HuH-7.5 (cell line): ENCODE results near the gene ALDH3B2.
A peak's percentile ranks its signal among the peaks of the same experiment; 100 is the strongest.
"Not testable (repeated sequence)": the region's sequence is repeated elsewhere in the genome, so short reads cannot be mapped to it uniquely, and the experiment has no call there.

Source experiments
- DNase-seq: peaks from one replicate; pipeline ENCODE4 v3.0.0; 2011; ENCODE audit warnings: low spot score

ALDH3B2 gene

DNA sequence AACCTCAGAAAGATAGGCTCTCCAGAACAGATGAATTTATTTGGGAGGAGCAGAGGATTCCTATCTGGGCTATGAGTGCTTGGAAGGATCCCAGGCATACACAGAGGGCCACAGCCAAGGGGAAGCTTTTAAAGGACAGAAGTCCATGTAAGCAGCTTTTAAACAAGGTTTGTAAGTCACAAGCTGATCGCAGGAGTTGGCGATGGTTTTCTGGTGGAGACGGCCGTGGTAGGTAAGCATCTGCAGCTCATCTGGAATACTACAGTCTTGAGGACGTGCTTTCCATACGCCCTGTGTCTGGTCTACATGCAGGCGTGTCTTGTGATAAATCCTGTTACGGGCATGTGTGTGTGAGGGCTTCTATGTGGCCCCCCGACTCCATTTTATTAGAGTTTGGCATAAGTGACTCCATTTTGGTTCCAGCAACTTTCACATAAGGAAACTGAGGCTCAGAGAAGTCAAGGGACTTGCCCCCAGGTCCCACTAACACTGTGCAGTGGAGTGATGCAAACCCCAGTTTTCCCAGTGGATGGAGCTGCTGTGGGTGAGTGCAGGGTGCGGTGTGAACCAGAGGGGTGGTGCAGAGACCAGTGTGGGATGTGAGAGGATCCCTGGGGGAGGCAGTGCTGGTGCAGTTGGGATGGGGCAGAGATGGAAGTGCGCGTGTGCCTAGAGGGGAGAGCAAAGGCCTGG lies 12.1 kb downstream of the ALDH3B2 start:
- peak; percentile 27 for DNase-seq

DNA sequence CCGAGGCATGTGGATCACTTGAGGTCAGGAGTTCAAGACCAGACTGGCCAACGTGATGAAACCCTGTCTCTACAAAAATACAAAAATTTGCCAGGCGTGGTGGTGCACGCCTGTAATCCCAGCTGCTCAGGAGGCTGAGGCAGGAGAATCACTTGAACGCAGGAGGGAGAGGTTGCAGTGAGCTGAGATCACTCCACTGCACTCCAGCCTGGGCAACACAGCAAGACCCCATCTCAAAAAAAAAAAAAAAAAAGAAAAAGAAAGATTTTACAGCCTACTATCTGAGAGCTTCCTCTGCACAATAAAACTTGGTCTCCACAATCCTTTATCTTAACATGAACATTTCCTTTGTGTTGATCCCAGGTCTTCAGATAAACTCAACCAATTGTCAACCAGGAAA lies 13.7 kb downstream of the ALDH3B2 start:
- not testable (repeated sequence) for DNase-seq

DNA sequence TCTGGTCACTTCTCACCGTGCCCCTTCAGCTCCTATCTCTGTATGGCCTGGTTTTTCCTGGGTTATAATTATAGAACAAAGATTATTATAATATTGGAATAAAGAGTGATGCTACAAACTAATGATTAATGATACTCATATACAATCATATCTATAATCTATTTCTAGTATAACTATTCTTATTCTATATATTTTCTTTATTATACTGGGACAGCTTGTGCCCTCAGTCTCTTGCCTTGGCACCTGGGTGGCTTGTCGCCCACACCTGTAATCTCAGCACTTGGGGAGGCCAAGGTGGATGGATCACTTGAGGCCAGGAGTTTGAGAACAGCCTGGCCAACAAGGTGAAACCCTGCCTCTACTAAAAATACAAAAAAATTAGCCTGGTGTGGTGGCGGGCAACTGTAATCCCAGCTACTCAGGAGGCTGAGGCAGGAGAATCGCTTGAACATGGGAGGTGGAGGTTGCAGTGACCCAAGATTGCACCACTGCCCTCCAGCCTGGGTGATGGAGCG lies 14.7 kb downstream of the ALDH3B2 start:
- not testable (repeated sequence) for DNase-seq

DNA sequence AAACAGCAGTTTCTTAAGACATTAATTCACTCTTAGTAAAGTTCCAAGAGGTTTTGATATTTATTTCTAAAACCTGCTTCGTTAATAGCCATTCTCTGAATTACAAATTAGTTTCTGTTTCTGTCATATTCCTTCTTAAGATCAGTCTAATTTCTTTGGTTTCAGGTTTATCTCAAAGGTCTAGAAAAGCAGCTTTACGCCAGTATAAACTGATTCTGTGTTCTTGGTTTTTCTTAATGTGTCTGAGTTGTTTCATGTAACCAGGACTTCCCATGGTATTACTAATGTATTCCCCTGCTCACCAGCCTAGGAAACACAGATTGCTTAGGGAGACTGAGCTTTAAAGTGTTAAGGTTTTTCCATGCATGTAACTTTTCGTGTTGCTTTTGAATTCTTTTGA lies 17.1 kb downstream of the ALDH3B2 start:
- DNase-seq: no peak

DNA sequence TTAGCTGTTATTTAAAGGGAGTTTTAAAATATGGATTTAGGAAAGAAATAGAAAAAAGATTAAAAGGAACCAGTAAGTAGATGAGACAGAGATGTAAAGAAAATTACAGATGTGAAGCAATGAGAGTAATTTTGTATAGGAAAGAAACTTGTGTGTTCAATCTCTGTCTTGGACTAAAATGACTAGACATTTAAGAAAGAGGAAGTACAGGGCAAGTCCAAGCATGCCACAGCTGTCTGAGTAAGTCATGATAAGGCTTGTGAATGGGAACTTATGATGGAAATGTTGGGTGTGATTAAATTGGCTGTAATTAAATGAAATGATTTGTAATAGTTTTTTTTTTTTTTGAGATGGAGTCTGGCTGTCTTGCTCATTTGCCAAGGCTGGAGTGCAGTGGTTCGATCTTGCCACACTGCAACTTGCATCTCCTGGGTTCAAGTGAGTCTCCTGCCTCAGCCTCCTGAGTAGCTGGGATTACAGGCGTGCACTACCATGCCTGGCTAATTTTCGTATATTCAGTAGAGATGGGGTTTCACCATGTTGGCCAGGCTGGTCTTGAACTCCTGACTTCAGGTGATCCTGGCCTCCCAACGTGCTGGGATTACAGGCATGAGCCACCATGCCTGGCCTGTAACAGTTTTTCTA lies 18.0 kb downstream of the ALDH3B2 start:
- no peak for DNase-seq

DNA sequence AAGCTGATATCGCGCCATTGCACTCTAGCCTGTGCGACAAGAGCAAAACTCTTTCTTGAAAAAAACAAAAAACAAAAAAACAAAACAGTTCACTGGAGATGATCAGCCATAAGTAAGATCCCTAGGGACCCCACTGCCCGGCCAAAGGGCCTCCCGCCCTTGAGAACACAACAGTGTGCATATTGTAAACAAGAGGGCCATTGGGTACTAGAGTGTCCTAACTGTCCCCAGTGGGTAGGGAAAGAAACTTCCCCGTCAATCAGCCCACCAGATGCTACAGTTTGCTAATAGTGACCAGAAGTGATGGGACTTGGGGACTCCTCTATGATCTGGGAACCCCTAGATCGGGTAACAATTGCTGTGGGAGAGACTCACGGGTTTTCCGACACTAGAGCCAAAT lies 20.2 kb downstream of the ALDH3B2 start:
- no peak for DNase-seq

DNA sequence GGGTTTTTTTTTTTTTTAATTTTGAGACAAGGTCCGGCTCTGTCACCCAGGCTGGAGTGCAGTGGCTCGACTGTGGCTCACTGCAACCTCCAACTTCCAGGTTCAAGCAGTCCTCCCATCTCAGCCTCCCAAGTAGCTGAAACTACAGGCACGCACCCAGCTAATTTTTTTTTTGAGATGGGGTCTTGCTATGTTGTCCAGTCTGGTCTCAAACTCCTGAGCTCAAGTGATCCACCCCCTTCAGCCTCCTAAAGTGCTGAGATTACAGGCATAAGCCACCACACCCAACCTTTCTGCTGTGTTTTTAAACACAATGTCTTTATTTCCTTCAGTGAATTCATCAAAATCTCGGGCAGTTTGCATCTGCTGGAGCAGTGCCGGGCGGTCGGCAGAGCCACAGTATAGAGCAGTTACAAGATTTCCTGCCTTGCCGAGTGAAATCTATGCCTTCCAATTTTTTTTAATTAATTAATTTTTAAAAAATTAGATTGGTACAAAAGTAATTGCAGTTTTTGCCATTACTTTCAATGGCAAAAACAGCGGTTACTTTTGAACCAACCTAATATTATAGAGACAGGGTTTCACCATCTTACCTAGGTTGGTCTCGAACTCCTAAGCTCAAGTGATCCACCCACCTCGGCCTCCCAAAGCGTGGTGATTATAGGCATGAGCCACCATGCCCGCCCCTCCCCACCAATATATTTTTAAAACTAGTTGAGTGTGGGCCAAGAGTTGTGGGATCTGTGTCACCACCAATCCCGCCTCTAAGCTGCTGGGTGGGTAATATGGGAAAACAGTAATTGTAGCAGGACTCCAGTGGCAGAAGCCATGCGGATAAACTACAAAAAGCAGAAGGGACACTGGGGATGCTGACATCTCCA lies 21.2 kb downstream of the ALDH3B2 start:
- DNase-seq: no peak

DNA sequence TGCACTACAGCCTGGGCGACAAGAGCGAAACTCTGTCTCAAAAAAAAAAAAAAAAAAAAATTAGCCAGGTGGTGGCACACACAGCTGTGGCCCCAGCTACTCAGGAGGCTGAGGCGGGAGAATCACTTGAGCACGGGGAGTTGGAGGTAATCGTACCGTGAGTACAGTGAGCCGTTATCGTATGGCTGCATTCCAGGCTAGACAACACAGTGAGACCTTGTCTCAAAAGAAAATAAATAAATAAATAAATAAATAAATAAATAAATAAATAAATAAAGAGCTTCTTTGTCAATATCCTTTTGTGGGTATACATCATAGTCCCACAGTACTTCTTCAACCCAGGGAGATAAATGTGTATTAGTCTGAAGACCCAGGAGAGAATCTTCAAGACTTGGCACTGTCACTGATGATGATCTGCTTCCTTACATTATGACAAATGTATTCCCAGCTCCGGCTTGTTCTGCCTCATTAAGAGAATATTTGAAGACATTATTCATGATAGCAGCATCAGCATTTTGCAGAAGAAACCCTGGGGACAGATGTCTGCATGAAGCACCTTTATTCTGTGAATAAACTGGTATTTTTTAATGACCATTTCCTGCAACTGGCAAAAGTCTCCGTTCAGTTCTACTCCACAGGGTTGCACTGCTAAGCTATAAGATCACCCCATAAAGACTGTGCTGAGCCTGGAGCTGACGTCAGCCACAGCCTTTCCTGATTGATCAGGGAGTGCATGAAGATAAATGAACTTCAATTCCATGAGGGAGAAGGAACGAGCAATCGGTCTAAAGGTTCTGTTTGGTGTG lies 22.2 kb downstream of the ALDH3B2 start:
- DNase-seq: no peak

DNA sequence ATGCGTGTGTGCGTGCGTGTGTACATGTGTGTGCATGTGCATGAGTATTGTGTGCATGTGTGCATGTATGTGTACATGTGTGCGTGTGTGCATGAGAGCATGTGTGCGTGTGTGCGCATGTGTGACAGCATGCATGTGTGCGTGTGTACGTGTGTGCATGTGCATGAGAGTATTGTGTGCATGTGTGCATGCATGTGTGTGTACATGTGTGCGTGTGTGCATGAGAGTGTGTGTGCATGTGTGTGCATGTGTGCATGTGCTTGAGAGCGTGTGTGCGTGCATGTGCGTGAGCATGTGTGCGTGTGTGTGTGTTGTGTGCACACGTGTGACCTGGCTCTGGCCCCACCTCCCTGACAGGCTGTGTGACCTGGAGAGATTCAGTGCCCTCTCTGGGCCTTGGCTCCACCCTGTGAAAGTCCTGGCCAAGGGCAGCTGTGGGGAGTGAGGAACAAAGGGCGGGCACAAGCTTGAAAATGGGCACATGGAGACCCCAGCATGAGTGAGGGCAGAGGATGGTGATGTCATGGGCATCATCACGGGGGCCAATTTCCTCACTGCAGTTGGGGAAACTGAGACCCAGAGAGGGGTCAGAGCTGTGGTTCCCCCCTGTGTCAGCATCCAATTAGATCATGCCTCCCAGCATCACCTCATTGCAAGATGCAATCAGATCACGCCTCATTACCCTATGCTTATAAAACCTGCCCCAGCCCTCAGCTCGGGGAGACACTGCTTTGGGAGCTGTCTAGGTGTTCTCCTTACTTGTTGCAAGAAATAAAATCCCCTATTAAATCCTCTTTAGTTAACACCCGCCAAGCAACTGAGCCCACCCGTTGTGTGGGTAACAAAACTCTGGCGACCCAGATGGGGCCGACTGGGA lies 24.6 kb downstream of the ALDH3B2 start:
- no peak for DNase-seq

DNA sequence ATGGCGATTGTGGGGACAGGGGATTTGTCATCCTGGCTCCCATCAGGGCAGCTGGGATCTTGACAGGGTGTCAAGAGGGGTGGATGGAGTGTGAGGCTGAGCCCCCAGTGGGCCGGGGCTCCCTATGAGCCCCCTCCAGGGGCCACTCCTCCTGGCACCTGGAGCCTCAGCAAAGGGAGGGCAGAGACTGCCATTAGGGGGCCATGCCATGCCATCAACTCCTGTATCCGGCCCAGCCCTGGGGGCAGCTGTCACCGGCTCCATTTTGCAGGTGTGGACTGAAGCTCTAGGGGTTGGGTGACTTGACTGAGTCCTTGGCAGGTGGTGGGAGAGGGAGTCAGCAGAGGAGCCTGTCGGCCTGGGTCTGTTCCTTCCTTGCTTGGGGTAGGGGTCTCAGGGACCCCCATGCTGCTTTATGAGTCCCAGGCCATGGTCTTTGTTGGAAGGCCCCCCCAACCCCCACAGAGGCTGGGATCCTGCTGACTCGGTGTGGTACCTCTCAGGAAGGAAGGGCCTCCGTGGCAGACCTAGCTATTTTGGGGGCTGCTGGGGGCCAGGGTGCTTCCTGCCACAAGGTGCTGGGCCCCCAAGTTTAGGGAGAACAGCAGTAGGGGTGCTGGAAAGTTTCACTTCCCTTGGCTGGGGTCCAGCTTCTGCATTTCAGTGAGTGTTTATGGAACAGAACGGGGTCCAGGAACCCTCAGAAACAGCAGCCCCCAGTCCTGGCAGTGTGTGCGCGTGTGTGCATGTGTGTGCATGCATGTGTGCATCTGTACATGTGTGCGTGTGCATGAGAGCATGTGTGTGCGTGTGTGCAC lies 25.4 kb downstream of the ALDH3B2 start:
- no peak for DNase-seq

DNA sequence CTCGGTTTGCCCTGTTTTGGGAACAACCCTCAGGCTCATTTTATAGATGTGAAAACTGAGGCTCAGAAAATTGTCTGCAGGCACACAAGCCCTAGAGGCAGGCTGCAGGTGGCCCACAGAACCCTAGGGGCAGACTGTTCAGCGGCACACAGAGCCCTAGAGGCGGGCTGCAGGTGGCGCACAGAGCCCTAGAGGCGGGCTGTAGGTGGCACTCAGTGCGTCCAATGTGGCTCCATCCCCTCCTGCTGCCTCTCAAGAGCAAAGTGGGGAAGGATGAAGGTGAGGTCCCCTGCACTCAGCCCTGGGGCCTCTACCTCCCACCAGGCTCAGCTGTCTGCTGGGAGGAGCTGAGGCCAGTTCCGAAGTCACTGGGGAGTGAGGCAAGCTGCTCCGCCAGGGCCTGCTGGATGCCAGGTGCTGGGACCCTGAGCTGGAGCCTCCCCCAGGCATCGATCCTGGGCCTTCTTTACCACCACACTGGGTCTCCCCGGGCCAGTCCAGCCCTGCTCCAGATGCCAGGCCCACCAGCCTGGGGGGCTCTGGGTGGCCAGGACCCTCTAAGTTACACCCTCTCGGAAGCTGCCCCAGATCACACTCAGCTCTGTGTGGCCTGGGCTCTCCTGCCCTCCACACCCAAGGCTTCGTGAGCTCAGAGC lies 26.2 kb downstream of the ALDH3B2 start:
- DNase-seq: no peak

DNA sequence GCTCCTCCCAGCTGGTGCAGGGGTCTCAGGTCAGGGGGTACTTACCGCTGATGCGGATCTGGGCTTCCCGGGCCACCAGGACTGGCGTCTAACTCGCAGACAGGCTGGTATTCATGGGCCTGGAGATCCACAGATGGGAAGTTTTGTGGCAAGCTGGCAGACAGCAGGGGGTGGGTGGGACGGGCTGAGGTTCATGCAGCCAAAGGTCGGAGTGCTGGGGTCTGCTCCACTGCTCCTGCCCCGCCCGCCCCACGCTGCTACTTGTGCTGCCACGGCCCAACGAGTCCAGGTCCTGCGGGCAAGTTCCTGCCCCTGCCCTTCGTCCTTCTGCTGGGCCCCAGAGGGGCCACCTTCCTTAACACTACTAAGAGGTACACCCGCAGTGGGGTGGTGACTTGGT lies 27.0 kb downstream of the ALDH3B2 start:
- no peak for DNase-seq

DNA sequence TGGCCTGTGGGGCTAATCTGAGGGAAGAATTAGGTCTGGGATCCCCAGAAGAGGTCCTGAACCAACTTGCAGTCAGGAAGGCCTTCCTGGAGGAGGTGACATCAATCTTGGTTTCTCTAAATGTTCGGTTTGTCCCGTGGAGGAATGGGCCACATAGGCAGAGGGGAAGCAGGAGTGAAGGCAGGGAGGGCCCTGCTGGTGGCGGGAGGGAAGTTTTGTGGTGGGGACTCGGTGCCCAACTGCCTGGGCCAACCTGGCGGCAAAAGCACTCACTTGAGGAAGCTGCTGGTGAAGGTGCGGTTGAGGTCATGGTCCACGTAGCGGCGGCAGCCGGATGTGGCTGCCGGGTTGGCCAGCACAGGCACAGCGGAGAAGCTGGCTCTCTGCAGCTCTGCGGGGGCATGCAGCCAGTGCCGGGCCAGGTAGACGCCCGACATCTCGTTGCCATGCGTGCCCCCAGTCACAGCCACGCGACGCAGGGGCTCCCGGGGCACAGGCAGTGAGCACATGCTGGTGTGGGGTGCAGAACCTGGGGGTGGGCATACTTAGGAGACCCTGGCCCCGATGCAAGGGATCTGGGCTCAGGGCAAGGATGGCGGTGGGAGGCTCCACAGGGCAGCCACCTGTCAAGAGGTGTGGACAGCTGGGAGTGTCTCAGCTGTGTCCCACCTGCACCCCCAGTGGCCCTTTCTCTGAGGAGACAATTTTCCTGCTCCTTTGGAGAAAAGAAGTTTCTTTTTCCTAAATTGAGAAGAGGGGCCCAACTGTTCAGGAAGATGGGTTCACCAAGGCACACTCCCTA lies 27.7 kb downstream of the ALDH3B2 start:
- no peak for DNase-seq

DNA sequence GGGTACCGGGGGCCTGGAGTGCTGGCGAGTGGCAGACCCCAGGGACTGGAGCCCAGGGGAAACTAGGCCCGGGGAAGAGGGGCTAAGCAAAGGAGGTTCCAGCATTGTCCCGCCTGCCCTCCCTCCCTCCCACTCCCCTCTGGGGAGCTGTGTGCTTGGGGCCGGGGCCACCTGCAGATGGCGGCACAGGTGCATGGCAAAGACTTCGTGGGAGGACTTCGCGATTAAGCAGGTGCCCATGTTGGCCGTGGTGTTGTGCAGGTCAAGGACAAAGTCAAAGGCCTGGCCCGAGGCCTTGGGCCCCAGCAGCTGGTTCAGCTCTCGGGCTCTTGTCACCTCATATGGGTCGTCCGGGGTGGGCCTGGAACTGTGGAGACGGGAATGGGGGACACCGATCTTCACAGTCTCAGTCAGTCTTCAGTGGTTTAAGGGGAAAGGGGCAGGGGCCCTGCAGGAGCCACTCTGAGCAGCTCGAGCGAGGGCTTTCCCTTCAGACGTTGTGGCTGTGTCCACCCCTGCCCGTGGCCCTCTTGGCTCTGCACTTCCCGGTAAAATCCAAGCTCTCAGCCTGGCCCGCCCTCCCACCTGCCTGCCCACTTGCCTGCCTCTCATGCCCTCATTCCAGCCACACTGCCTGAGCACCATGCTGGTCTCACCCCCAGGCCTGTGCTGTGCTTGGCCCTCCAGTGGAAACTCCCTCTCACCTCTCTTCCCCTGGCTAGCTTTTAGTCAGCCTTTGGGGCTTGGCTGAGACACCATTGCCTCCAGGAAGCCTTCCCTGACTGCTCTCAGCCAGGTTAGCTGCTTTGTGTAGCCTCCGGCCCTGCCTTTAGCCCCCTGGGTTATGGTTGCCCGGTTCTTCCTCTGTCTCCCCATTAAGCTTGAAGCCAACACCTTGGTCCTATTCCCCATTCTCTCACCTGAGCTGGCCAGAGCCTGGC lies 28.6 kb downstream of the ALDH3B2 start:
- no peak for DNase-seq

DNA sequence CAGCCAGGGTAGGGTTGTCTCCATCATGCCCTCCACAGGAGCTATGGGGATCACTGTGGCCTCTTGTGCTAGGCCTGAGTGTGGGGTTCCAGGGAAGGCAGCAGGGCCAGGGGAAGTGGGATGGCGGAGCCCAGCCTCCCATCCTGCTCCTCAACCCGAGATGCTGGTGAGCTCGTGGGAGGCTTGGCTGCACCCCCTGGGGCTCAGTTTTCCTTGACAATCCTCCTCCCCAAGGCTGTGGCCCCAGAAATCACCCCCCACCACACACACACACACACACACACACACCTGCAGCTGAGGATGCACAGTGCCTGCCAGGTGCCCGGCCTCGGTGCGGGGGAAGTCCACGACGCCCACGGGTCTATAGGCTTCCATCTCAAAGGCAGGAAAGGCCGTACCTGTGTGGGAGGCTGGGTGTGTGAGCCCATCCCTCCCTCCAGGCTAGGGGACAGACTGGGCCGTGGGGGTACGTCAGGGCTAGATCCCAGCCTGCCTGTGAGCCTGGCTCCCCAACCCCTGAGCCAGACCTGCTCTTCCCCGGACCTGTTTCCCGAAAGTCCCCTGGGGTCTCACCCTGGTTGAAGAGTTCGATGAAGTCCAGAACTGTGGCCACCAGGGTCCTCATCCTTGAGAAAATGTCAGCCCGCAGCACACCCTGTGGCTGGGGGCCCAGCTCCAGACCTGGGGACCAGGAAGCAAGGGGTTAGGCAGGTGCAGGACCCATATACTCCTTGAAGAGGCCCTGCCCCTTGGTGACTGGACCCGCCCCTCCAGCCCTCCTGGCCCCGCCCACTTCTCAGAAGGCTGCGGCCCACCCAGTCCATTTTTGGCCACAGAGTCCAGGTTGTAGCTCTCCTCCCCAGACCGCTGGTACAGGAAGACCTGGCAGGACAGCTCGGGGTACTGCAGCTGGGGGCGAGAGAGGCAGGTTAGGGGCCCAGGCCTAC lies 29.7 kb downstream of the ALDH3B2 start:
- DNase-seq: no peak

DNA sequence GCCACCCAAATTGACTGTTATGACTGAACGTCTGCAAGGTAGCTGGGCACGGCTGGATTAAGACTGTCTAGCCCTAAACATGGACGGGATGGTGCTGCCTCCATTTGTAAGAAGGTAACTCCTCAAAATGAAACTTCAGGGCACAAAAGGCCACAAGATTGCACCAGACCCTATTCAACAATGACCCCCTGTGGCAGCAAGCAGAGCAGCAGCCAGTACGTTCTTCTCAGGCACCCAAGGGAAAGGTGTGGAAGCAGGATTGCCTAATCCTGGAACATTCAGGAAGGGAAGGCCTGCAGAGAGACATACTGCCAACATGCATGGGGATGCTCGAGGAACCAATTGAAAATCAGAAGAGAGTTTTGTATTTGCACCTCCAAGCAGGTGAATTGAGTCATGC lies 30.4 kb downstream of the ALDH3B2 start:
- peak; percentile 95 for DNase-seq
